Activated naive CD4-positive, alpha-beta T cell treated with anti-CD3 and anti-CD28 coated beads, Interleukin-2, amount 50 U/mL, for 72 hours (primary cell): ENCODE measurements around the gene SHB. TPM values are rescaled to one million over a fixed set of nuclear protein-coding genes. Genes with fewer than 3 reads are reported as not detected.

Experiments used
- ATAC-seq, 2 donors: fragments of 150-1000 bp; cut with Tn5 transposase; 2 replicates each; pipeline ENCODE4 v1.10.0; 2021; ENCODE audit warnings: mild to moderate bottlenecking in 2 of 2, moderate library complexity in 2 of 2
- DNase-seq, 2 donors: peaks; one replicate each; pipeline ENCODE4 v3.0.0; 2021 to 2022; ENCODE audit warnings: low spot score in 2 of 2
- H3K27ac Mint-ChIP-seq, 2 donors: one replicate each; pipeline ENCODE4 v1.8.0; 2022; ENCODE audit warnings: mild to moderate bottlenecking in 2 of 2, mixed read lengths in 2 of 2
- H3K36me3 Mint-ChIP-seq, 2 donors: one replicate each; pipeline ENCODE4 v1.8.0; 2022; ENCODE audit warnings: mixed read lengths in 2 of 2
- H3K9me3 Mint-ChIP-seq, 2 donors: one replicate each; pipeline ENCODE4 v1.8.0; 2022; ENCODE audit warnings: mixed read lengths in 2 of 2
- total RNA-seq, 2 donors: library from RNA; stranded (reverse); gene quantifications; one replicate each; pipeline ENCODE4 v1.2.3, GENCODE V29; 2022

Gene SHB
- total RNA-seq, 2 donors from 2014 or later: 0.34 to 1.7 TPM

GRCh38 chr9:38091310-38092199, 22.5 kb upstream of the SHB start:
- no peak for ATAC-seq
- Mint-ChIP-seq H3K36me3 (no peaks in the 10 kb centered on the region), H3K27ac (no peak overlapping the region), H3K9me3 (no peaks in the 10 kb centered on the region)
- no peak for DNase-seq

GRCh38 chr9:38090170-38090569, 21.1 kb upstream of the SHB start:
- DNase-seq (no peak), ATAC-seq (no peak)
- Mint-ChIP-seq H3K9me3 (no peaks in the 10 kb centered on the region), H3K27ac (no peak overlapping the region), H3K36me3 (no peaks in the 10 kb centered on the region)

GRCh38 chr9:38089387-38090165, 20.5 kb upstream of the SHB start:
- no peak for DNase-seq
- no peaks in the 10 kb centered on the region for H3K36me3 Mint-ChIP-seq
- no peak for ATAC-seq

GRCh38 chr9:38088006-38088925, 19.2 kb upstream of the SHB start:
- ATAC-seq (peak; percentile 60 to 68), DNase-seq (peak; percentile 65 to 86)
- H3K36me3 Mint-ChIP-seq: no peaks in the 10 kb centered on the region
- H3K27ac Mint-ChIP-seq: no peak overlapping the region
- H3K9me3 Mint-ChIP-seq: no peaks in the 10 kb centered on the region

More at GRCh38 chr9:38089387-38090165, 20.5 kb upstream of the SHB start:
- Mint-ChIP-seq H3K9me3 (no peaks in the 10 kb centered on the region), H3K27ac (no peak overlapping the region)

- no peak for ATAC-seq
- no peak overlapping the region for H3K27ac Mint-ChIP-seq
- DNase-seq: no peak
Measured at GRCh38 chr9:38086496-38086895, 17.5 kb upstream of the SHB start.

GRCh38 chr9:38085308-38085707, 16.3 kb upstream of the SHB start:
- no peak for ATAC-seq
- H3K36me3 Mint-ChIP-seq: no peaks in the 10 kb centered on the region
- DNase-seq: no peak
- H3K9me3 Mint-ChIP-seq: no peaks in the 10 kb centered on the region
- H3K27ac Mint-ChIP-seq: no peak overlapping the region

More at GRCh38 chr9:38086496-38086895, 17.5 kb upstream of the SHB start:
- H3K36me3 Mint-ChIP-seq: no peaks in the 10 kb centered on the region
- H3K9me3 Mint-ChIP-seq: no peaks in the 10 kb centered on the region

GRCh38 chr9:38084556-38084880, 15.5 kb upstream of the SHB start:
- no peak for DNase-seq
- Mint-ChIP-seq H3K9me3 (no peaks in the 10 kb centered on the region), H3K27ac (no peak overlapping the region), H3K36me3 (no peaks in the 10 kb centered on the region)
- no peak for ATAC-seq

- no peaks in the 10 kb centered on the region for H3K36me3 Mint-ChIP-seq
- H3K9me3 Mint-ChIP-seq: no peaks in the 10 kb centered on the region
- no peak for DNase-seq
- ATAC-seq: no peak
- no peak overlapping the region for H3K27ac Mint-ChIP-seq
Measured at GRCh38 chr9:38083858-38084555, 15.0 kb upstream of the SHB start.

- Mint-ChIP-seq H3K9me3 (no peaks in the 10 kb centered on the region), H3K36me3 (no peaks in the 10 kb centered on the region), H3K27ac (no peak overlapping the region)
- ATAC-seq (no peak), DNase-seq (no peak)
Measured at GRCh38 chr9:38082446-38083287, 13.6 kb upstream of the SHB start.

GRCh38 chr9:38081356-38082108, 12.5 kb upstream of the SHB start:
- ATAC-seq (no peak), DNase-seq (no peak)
- Mint-ChIP-seq H3K36me3 (peaks cover 0 to 6% of the 10 kb centered on the region in 2 donors), H3K27ac (no peak overlapping the region), H3K9me3 (peaks cover 0 to 4% of the 10 kb centered on the region in 2 donors)

GRCh38 chr9:38079461-38080031, 10.5 kb upstream of the SHB start:
- DNase-seq (no peak), ATAC-seq (no peak)
- H3K27ac Mint-ChIP-seq: no peak overlapping the region
- H3K9me3 Mint-ChIP-seq: peaks cover 0 to 4% of the 10 kb centered on the region in 2 donors
- peaks cover 0 to 12% of the 10 kb centered on the region in 2 donors for H3K36me3 Mint-ChIP-seq

- H3K9me3 Mint-ChIP-seq: peaks cover 0 to 4% of the 10 kb centered on the region in 2 donors
- no peak overlapping the region for H3K27ac Mint-ChIP-seq
- ATAC-seq: no peak
- DNase-seq: no peak
- peaks cover 0 to 12% of the 10 kb centered on the region in 2 donors for H3K36me3 Mint-ChIP-seq
Measured at GRCh38 chr9:38075272-38075671, 6.2 kb upstream of the SHB start.

- ATAC-seq (no peak), DNase-seq (no peak)
- peaks cover 0 to 12% of the 10 kb centered on the region in 2 donors for H3K36me3 Mint-ChIP-seq
- peaks cover 0 to 4% of the 10 kb centered on the region in 2 donors for H3K9me3 Mint-ChIP-seq
- no peak overlapping the region for H3K27ac Mint-ChIP-seq
Measured at GRCh38 chr9:38074441-38074961, 5.5 kb upstream of the SHB start.

GRCh38 chr9:38073882-38074281, 4.9 kb upstream of the SHB start:
- peaks cover 0 to 12% of the 10 kb centered on the region in 2 donors for H3K36me3 Mint-ChIP-seq
- peaks cover 0 to 4% of the 10 kb centered on the region in 2 donors for H3K9me3 Mint-ChIP-seq
- no peak overlapping the region for H3K27ac Mint-ChIP-seq
- ATAC-seq (no peak), DNase-seq (no peak)
